CD8-positive, alpha-beta memory T cell (primary cell): Measurements from ENCODE around the gene SPRED2. TPM values are rescaled to one million over a fixed set of nuclear protein-coding genes. Genes with fewer than 3 reads are reported as not detected.

Source experiments
- CTCF ChIA-PET: fragments of 350-600 bp; sonication (Branson Sonifier 250); formaldehyde crosslinking; loops from one replicate; lab custom pipeline; 2021; ENCODE audit warnings: antibody characterized with exemption; lab: Charles Lee
- POLR2A ChIA-PET: fragments of 350-600 bp; sonication (Branson Sonifier 250); formaldehyde crosslinking; loops from one replicate; lab custom pipeline; 2021; ENCODE audit warnings: antibody characterized with exemption; lab: Charles Lee
- DNase-seq, 5 donors: peaks; one replicate each; pipeline versions ENCODE4 v3.0.0 to v3.0.0-alpha.2; 2020 to 2022; ENCODE audit warnings: mixed read lengths in 1 of 5
- H3K27ac ChIP-seq: one replicate; pipeline ENCODE4 v1.7.0; 2013; ENCODE audit warnings: low read depth, mild to moderate bottlenecking, low read length, moderate library complexity
- H3K27me3 ChIP-seq: 2 replicates; pipeline ENCODE4 v1.7.0; 2013; ENCODE audit warnings: low read length, mild to moderate bottlenecking; ENCODE audit not compliant: insufficient read depth, poor library complexity, severe bottlenecking
- H3K36me3 ChIP-seq: 2 replicates; pipeline ENCODE4 v1.7.0; 2013; ENCODE audit warnings: mild to moderate bottlenecking, low read length, moderate library complexity; ENCODE audit not compliant: insufficient read depth
- H3K4me1 ChIP-seq: 2 replicates; pipeline ENCODE4 v1.7.0; 2013; ENCODE audit warnings: mild to moderate bottlenecking, low read length, moderate library complexity; ENCODE audit not compliant: insufficient read depth
- H3K4me3 ChIP-seq: 2 replicates; pipeline ENCODE4 v1.7.0; 2013; ENCODE audit warnings: mild to moderate bottlenecking, low read length
- H3K9me3 ChIP-seq: 2 replicates; pipeline ENCODE4 v1.7.0; 2013; ENCODE audit warnings: mild to moderate bottlenecking, low read length
- H3K27ac Mint-ChIP-seq, 8 donors: one replicate each; pipeline ENCODE4 v1.8.0; 2020 to 2021; ENCODE audit warnings: mixed read lengths in 8 of 8, mild to moderate bottlenecking in 6 of 8, inconsistent platforms in 3 of 8, moderate library complexity in 3 of 8
- H3K27me3 Mint-ChIP-seq, 2 donors: one replicate each; pipeline ENCODE4 v1.8.0; 2020 to 2021; ENCODE audit warnings: mixed read lengths in 2 of 2, mild to moderate bottlenecking in 1 of 2, moderate library complexity in 1 of 2
- H3K36me3 Mint-ChIP-seq, 3 donors: one replicate each; pipeline ENCODE4 v1.8.0; 2020 to 2021; ENCODE audit warnings: mixed read lengths in 3 of 3, inconsistent platforms in 1 of 3, mild to moderate bottlenecking in 1 of 3
- H3K4me1 Mint-ChIP-seq, 3 donors: one replicate each; pipeline ENCODE4 v1.8.0; 2020 to 2021; ENCODE audit warnings: mixed read lengths in 3 of 3, inconsistent platforms in 1 of 3, mild to moderate bottlenecking in 1 of 3
- H3K4me3 Mint-ChIP-seq, 7 donors: one replicate each; pipeline ENCODE4 v1.8.0; 2020 to 2021; ENCODE audit warnings: mixed read lengths in 7 of 7, mild to moderate bottlenecking in 6 of 7, moderate library complexity in 4 of 7, inconsistent platforms in 2 of 7
- H3K9me3 Mint-ChIP-seq, 5 donors: one replicate each; pipeline ENCODE4 v1.8.0; 2020 to 2022; ENCODE audit warnings: mixed read lengths in 5 of 5, mild to moderate bottlenecking in 3 of 5, moderate library complexity in 2 of 5, inconsistent platforms in 1 of 5
- polyA plus RNA-seq: library from polyadenylated mRNA; unstranded; fragments of 300-500 nt; fragmentation: Illumina TruSeq; gene quantifications from one replicate; pipeline ENCODE4 v1.2.3, GENCODE V29; 2021
- total RNA-seq, 2 experiments: library from RNA; stranded (reverse); gene quantifications; one replicate each; pipeline ENCODE4 v1.2.3, GENCODE V29; 2021

The SPRED2 gene
- total and polyA plus RNA-seq, 3 experiments from 2014 or later: 1.3 to 4.0 (median 3.0) TPM

DNA sequence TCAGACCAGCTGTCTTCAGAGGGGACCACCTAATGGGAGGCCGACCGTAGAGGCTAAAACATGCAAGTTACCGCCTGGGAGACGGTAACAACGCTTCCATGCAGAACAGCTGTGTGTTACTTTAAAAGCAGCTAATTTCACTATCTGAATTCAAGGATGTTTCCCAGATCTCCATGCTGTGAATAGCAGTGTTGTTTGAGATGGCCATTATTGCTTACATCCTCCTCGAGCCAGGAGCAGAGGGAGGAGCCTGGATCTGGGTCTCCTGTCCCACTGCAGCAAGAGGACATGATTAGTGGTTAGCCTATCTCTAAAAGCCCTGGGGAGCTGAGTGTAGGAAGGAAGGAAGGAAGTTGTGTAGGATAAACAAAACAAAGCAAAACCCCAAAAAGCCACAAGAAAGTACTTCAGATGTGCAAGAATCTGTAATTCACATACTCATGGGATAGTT is 153.8 kb downstream of the SPRED2 start:
- POLR2A ChIA-PET: no interaction called here
- no peaks in the 10 kb centered on the region for H3K36me3 ChIP-seq
- CTCF ChIA-PET: interaction anchor here (0.5 kb wide), 1 partner anchor 214 kb away, joined by 3 read pairs; no protein-coding TSS in a partner anchor
- H3K4me1 Mint-ChIP-seq: peaks cover 12 to 28% (median 17%) of the 10 kb centered on the region in 3 donors
- peak overlapping the region in 1 of 7 donors; percentile 20 for H3K4me3 Mint-ChIP-seq
- H3K27me3 ChIP-seq: no peaks in the 10 kb centered on the region
- peaks cover 0 to 6% (median under 1%) of the 10 kb centered on the region in 3 donors for H3K36me3 Mint-ChIP-seq
- H3K27ac ChIP-seq: no peak overlapping the region
- H3K9me3 Mint-ChIP-seq: no peaks in the 10 kb centered on the region
- no peak for DNase-seq
- peaks cover 12% of the 10 kb centered on the region for H3K4me1 ChIP-seq
- no peaks in the 10 kb centered on the region for H3K9me3 ChIP-seq
- no peaks in the 10 kb centered on the region for H3K27me3 Mint-ChIP-seq
- H3K4me3 ChIP-seq: no peak overlapping the region
- peak overlapping the region in 1 of 8 donors; percentile 19 for H3K27ac Mint-ChIP-seq

DNA sequence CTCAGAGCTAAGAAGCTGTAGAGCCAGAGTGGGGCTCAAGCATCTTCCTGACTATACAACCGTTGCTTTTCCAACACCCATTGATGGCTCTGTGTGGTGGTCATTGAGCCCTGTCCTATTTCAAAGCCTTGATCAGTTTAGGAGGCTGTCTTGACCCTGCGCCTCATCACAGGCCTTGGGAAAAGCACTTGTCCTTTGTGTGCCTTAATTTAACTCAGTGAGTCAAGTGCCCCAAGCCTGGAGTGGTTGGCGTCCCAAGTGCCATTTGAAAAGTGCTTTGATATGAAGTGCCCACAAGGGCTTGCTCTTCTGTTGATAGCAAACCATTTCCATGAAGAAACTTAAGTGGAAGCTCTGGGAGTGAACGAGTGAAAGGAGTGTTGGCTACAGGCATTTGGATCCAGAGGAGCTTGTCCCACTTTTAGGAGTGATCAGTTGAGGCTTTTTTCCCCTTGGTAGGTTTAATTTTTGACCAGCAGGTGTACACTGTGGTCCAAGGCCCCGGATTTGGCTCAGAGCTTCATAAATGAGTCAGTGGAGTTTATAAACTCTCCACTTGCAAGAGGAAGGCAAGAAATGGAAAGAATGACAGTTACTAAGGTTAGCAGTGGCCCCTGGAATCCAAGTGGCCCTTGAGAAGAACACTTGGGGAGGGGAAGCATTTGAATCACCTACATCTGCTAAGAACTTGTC is 154.5 kb downstream of the SPRED2 start:
- ChIA-PET CTCF (interaction anchor here (0.5 kb wide), 1 partner anchor 213 kb away, joined by 3 read pairs; no protein-coding TSS in a partner anchor), POLR2A (no interaction called here)
- peaks cover 12% of the 10 kb centered on the region for H3K4me1 ChIP-seq
- H3K36me3 Mint-ChIP-seq: peaks cover 0 to 12% (median 2%) of the 10 kb centered on the region in 3 donors
- H3K9me3 ChIP-seq: no peaks in the 10 kb centered on the region
- peaks cover under 1% of the 10 kb centered on the region for H3K36me3 ChIP-seq
- no peaks in the 10 kb centered on the region for H3K27me3 Mint-ChIP-seq
- no peak for DNase-seq
- no peaks in the 10 kb centered on the region for H3K9me3 Mint-ChIP-seq
- no peak overlapping the region for H3K27ac Mint-ChIP-seq
- no peak overlapping the region for H3K4me3 ChIP-seq
- H3K27me3 ChIP-seq: no peaks in the 10 kb centered on the region
- H3K4me3 Mint-ChIP-seq: no peak overlapping the region
- no peak overlapping the region for H3K27ac ChIP-seq
- H3K4me1 Mint-ChIP-seq: peaks cover 12 to 28% (median 17%) of the 10 kb centered on the region in 3 donors

DNA sequence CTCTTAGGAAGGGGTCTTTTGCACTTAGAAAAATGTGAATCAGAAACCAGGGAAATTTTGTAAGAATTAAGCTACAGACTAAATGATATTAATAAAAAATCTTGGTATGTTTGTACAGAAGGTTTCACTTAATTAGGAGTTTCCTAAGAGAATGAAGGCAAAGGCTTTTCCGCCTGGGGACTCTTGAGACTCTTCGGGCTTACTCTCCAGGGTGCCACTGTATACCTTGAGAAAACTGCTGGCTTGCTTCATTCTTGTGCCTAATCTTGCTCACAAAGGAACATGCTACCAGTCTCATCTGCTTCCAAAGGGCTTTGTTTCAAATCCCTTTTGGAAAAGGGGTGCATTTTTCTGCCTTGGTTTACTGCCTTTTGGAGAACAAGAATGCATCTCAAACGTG is 155.3 kb downstream of the SPRED2 start:
- Histone ChIP-seq H3K27me3 (no peaks in the 10 kb centered on the region), H3K9me3 (no peaks in the 10 kb centered on the region), H3K36me3 (peaks cover 5% of the 10 kb centered on the region), H3K27ac (no peak overlapping the region), H3K4me3 (no peak overlapping the region), H3K4me1 (peaks cover 12% of the 10 kb centered on the region)
- DNase-seq: no peak
- Mint-ChIP-seq H3K9me3 (no peaks in the 10 kb centered on the region), H3K4me1 (peaks cover 12 to 28% (median 17%) of the 10 kb centered on the region in 3 donors), H3K36me3 (peaks cover 0 to 20% (median 5%) of the 10 kb centered on the region in 3 donors), H3K4me3 (no peak overlapping the region), H3K27me3 (no peaks in the 10 kb centered on the region), H3K27ac (no peak overlapping the region)
- ChIA-PET POLR2A (no interaction called here), CTCF (interaction anchor here (1.1 kb wide), 1 partner anchor 12 kb away, joined by 3 read pairs; no protein-coding TSS in a partner anchor)

GRCh38 chr2:65276609-65277008 is 155.8 kb downstream of the SPRED2 start:
- no peaks in the 10 kb centered on the region for H3K9me3 Mint-ChIP-seq
- POLR2A ChIA-PET: interaction anchor here (0.5 kb wide), 1 partner anchor 49 kb away, joined by 3 read pairs; no protein-coding TSS in a partner anchor

GRCh38 chr2:65275141-65275915 is 157.1 kb downstream of the SPRED2 start:
- Mint-ChIP-seq H3K36me3 (peaks cover 0 to 30% (median 9%) of the 10 kb centered on the region in 3 donors), H3K4me3 (no peak overlapping the region), H3K27me3 (no peaks in the 10 kb centered on the region), H3K9me3 (no peaks in the 10 kb centered on the region), H3K4me1 (peaks cover 12 to 28% (median 17%) of the 10 kb centered on the region in 3 donors), H3K27ac (peak overlapping the region in 7 of 8 donors; percentile 4 to 47 (median 26))
- Histone ChIP-seq H3K4me1 (peaks cover 12% of the 10 kb centered on the region), H3K27ac (no peak overlapping the region), H3K27me3 (no peaks in the 10 kb centered on the region), H3K4me3 (no peak overlapping the region), H3K9me3 (no peaks in the 10 kb centered on the region), H3K36me3 (peaks cover 11% of the 10 kb centered on the region)
- ChIA-PET POLR2A (interaction anchor here (0.6 kb wide), 1 partner anchor 173 kb away, joined by 3 read pairs; no protein-coding TSS in a partner anchor), CTCF (no interaction called here)
- DNase-seq: no peak

More at GRCh38 chr2:65276609-65277008, 155.8 kb downstream of the SPRED2 start:
- Mint-ChIP-seq H3K4me1 (peaks cover 12 to 28% (median 17%) of the 10 kb centered on the region in 3 donors), H3K27ac (peak overlapping the region in 2 of 8 donors; percentile 37 to 40), H3K4me3 (no peak overlapping the region), H3K27me3 (no peaks in the 10 kb centered on the region), H3K36me3 (peaks cover 0 to 24% (median 7%) of the 10 kb centered on the region in 3 donors)
- DNase-seq: no peak
- H3K9me3 ChIP-seq: no peaks in the 10 kb centered on the region
- H3K4me1 ChIP-seq: peaks cover 12% of the 10 kb centered on the region
- CTCF ChIA-PET: interaction anchor here (1.1 kb wide), 1 partner anchor 11 kb away, joined by 3 read pairs; no protein-coding TSS in a partner anchor
- no peaks in the 10 kb centered on the region for H3K27me3 ChIP-seq
- no peak overlapping the region for H3K27ac ChIP-seq
- H3K4me3 ChIP-seq: no peak overlapping the region
- peaks cover 8% of the 10 kb centered on the region for H3K36me3 ChIP-seq

DNA sequence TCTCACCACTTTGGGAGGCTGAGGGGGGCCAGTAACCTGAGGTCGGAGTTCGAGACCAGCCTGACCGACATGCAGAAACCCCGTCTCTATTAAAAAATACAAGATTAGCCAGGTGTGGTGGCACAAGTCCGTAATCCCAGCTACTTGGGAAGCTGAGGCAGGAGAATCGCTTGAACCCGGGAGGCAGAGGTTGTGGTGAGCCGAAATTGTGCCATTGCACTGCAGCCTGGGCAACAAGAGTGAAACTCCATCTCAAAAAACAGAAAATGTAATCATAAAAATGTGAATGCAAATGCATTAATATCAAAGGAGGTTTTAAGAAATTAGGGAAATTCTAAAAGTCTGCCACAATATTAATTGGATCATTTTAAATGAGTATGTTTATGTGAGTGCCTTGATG is 159.1 kb downstream of the SPRED2 start:
- Mint-ChIP-seq H3K36me3 (peaks cover 0 to 47% (median 16%) of the 10 kb centered on the region in 3 donors), H3K4me1 (peaks cover 8 to 15% (median 9%) of the 10 kb centered on the region in 3 donors), H3K27ac (no peak overlapping the region), H3K27me3 (no peaks in the 10 kb centered on the region), H3K9me3 (no peaks in the 10 kb centered on the region), H3K4me3 (no peak overlapping the region)
- Histone ChIP-seq H3K9me3 (no peaks in the 10 kb centered on the region), H3K4me3 (no peak overlapping the region), H3K27me3 (no peaks in the 10 kb centered on the region), H3K36me3 (peaks cover 19% of the 10 kb centered on the region), H3K27ac (no peak overlapping the region), H3K4me1 (no peaks in the 10 kb centered on the region)
- ChIA-PET CTCF (no interaction called here), POLR2A (no interaction called here)
- no peak for DNase-seq

DNA sequence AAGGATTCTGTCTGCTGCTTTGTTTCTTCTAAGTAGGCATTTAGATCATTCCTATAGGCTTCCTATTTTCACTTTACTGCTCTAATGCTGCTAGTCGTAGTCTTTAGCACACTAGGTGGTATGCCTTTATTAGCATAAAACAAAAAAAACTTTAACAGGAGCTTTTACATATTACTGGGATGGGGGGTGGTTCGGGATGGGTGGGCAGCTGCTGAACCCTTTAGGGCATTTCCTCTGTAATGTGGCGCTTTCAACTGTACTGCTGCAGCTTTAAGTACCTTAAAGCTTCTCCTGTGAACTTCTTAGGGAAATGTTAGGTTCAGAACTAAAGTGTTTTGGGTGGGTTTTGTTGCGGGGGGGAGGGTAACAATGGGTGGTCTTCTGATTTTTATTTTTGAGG is 163.4 kb downstream of the SPRED2 start:
- POLR2A ChIA-PET: no interaction called here
- CTCF ChIA-PET: no interaction called here
- Histone ChIP-seq H3K4me1 (no peaks in the 10 kb centered on the region), H3K27me3 (no peaks in the 10 kb centered on the region), H3K9me3 (no peaks in the 10 kb centered on the region), H3K27ac (no peak overlapping the region), H3K36me3 (peaks cover 53% of the 10 kb centered on the region), H3K4me3 (no peak overlapping the region)
- Mint-ChIP-seq H3K27ac (peak overlapping the region in 3 of 8 donors; percentile 57 to 84 (median 60)), H3K9me3 (no peaks in the 10 kb centered on the region), H3K27me3 (no peaks in the 10 kb centered on the region), H3K36me3 (peaks cover 0 to 80% (median 23%) of the 10 kb centered on the region in 3 donors), H3K4me3 (no peak overlapping the region), H3K4me1 (peaks cover 15 to 20% (median 16%) of the 10 kb centered on the region in 3 donors)
- no peak for DNase-seq
